H1 (cell line): ENCODE data around the gene MRPS9.

ENCODE experiments used
- POLR2A ChIP-seq, 2 experiments: IDR thresholded peaks; 1 replicate in 1 of 2; 2 replicates in 1 of 2; pipeline ENCODE4 v1.6.1; 2011; ENCODE audit warnings: low read depth in 2 of 2, low read length in 2 of 2, mild to moderate bottlenecking in 2 of 2; ENCODE audit errors: control extremely low read depth in 1 of 2
- SP1 ChIP-seq: IDR thresholded peaks from 2 replicates; pipeline ENCODE4 v1.6.1; 2011; ENCODE audit warnings: low read depth, low read length
- YY1 ChIP-seq: IDR thresholded peaks from 2 replicates; pipeline ENCODE4 v1.6.1; 2011; ENCODE audit warnings: low read depth, mild to moderate bottlenecking, low read length
- TF ChIP-seq, protein P1 (sequence below), 3 experiments: IDR thresholded peaks; 1 replicate in 2 of 3; 2 replicates in 1 of 3; pipeline versions ENCODE4 v1.5.1 to v1.6.1; 2011; ENCODE audit warnings: low read length in 3 of 3, mild to moderate bottlenecking in 3 of 3, inconsistent platforms in 2 of 3, low read depth in 1 of 3, moderate library complexity in 1 of 3; ENCODE audit not compliant: insufficient read depth in 1 of 3; ENCODE audit errors: control extremely low read depth in 1 of 3

DNA sequence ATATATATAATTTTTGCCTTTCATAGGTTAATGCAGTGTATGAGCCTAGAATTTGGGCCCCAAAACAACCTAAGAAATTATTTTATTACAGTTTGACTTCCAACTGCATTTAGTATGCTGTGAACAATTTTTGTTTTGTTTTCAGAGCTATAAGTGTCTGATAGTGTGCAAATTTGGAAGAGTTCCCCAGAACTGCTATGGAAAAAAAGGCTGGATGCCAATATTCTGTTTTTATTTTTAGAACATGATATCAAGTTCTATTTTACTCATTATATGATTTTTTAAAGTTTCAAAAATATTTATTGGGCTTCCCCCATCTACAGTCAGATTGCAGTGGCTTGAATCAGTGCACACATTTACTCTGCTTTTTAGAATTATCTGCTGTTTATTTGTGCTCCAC lies 42.6 kb downstream of the MRPS9 start:
- TF ChIP-seq YY1, result no peak
- no peak for TF ChIP-seq POLR2A (IDR thresholded peaks at IDR 0.05; ENCODE audit: control extremely low read depth in 1 of 2, low read depth in 2 of 2, low read length in 2 of 2)
- TF ChIP-seq, protein P1, sequence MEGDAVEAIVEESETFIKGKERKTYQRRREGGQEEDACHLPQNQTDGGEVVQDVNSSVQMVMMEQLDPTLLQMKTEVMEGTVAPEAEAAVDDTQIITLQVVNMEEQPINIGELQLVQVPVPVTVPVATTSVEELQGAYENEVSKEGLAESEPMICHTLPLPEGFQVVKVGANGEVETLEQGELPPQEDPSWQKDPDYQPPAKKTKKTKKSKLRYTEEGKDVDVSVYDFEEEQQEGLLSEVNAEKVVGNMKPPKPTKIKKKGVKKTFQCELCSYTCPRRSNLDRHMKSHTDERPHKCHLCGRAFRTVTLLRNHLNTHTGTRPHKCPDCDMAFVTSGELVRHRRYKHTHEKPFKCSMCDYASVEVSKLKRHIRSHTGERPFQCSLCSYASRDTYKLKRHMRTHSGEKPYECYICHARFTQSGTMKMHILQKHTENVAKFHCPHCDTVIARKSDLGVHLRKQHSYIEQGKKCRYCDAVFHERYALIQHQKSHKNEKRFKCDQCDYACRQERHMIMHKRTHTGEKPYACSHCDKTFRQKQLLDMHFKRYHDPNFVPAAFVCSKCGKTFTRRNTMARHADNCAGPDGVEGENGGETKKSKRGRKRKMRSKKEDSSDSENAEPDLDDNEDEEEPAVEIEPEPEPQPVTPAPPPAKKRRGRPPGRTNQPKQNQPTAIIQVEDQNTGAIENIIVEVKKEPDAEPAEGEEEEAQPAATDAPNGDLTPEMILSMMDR (IDR thresholded peaks at IDR 0.05; ENCODE audit: control extremely low read depth in 1 of 3, insufficient read depth in 1 of 3, low read depth in 1 of 3, low read length in 3 of 3), result no peak
- TF ChIP-seq SP1, result no peak
